Measurements from ENCODE around the gene TDRD10. TPM values are rescaled to one million over a fixed set of nuclear protein-coding genes. Genes with fewer than 3 reads are reported as not detected.

Gene TDRD10
- total RNA-seq, 1 experiment from 2014 or later, result 0.31 TPM

DNA sequence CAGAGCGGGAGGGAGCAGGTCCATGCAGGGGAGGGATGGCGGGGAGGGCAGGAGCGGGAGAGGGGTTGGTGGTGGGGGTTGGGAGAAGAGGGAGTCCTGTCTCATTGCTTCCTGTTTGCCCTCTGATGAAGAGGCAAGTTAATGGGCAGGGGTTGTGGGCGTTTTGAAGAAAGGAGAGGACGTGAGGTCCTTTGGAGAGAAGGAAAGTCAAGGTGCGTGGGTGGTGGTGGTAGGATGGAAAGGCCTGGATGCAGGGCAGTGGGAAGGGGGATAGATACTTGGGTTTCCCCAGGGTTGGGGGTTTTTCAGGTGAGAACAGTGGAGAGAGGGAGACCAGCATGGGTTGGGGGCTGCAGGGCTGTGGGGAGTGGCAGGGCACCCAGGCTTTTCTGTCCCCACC lies 39.2 kb downstream of the TDRD10 start:
- Mint-ChIP-seq H3K4me1 (peaks cover 16 to 21% of the 10 kb centered on the region in 2 experiments), H3K4me3 (no peak overlapping the region), H3K27me3 (ENCODE audit: low read depth) (peaks cover 2% of the 10 kb centered on the region), H3K9me3 (no peaks in the 10 kb centered on the region), H3K36me3 (ENCODE audit: insufficient read depth in 1 of 3, low read depth in 3 of 3) (no peaks in the 10 kb centered on the region), H3K27ac (no peak overlapping the region)
- no peak overlapping the region for H3T11ph ChIP-seq (ENCODE audit: low read length)
- H3K27ac ChIP-seq (ENCODE audit: insufficient read length, low read depth, low read length), result no peak overlapping the region
- H4K8ac ChIP-seq (replicated peaks; ENCODE audit: insufficient read length, low read depth, low read length), result no peak overlapping the region
- H3K9me3 ChIP-seq (ENCODE audit: control insufficient read depth, low read depth, low read length), result no peaks in the 10 kb centered on the region
- H3K79me1 ChIP-seq (ENCODE audit: insufficient read depth, low read depth, low read length, poor library complexity, severe bottlenecking), result no peaks in the 10 kb centered on the region
- no peak overlapping the region for H3K56ac ChIP-seq (ENCODE audit: insufficient read length, low read depth, low read length)
- H2BK120ac ChIP-seq (ENCODE audit: low read depth, low read length, poor library complexity, severe bottlenecking), result no peak overlapping the region
- no peak overlapping the region for H3K4me2 ChIP-seq (ENCODE audit: insufficient read depth, insufficient read length, low read length)
- no peaks in the 10 kb centered on the region for H3K79me2 ChIP-seq (ENCODE audit: insufficient read depth, low read length)
- H3K4ac ChIP-seq (ENCODE audit: low read depth, low read length), result no peak overlapping the region
- no peaks in the 10 kb centered on the region for H4K20me1 ChIP-seq (ENCODE audit: control insufficient read depth, insufficient read depth, insufficient read length)
- no peak overlapping the region for H2AFZ ChIP-seq (ENCODE audit: low read length)
- no peak overlapping the region for H2BK12ac ChIP-seq (ENCODE audit: insufficient read length, low read depth, low read length)
- no peak for TF ChIP-seq CTCF (conservative IDR thresholded peaks at IDR 0.05)
- no CpG with 5 or more reads among the region's 6 CpGs for WGBS (ENCODE audit: extremely low coverage, insufficient read length, low lambda C conversion rate)
- H3K23me2 ChIP-seq (ENCODE audit: insufficient read length, low read depth, low read length, poor library complexity, severe bottlenecking), result no peaks in the 10 kb centered on the region
- no peak overlapping the region for H3K14ac ChIP-seq (ENCODE audit: insufficient read depth, low read length)
- no peak overlapping the region for H4K91ac ChIP-seq (ENCODE audit: insufficient read length, low read depth, low read length)
- no peaks in the 10 kb centered on the region for H3K27me3 ChIP-seq (ENCODE audit: insufficient read depth, low read length)
- no peaks in the 10 kb centered on the region for H3K4me1 ChIP-seq (ENCODE audit: insufficient read depth, low read length)
- H3K9ac ChIP-seq (ENCODE audit: extremely low read depth, insufficient read length, low read length), result no peak overlapping the region
- H3K23ac ChIP-seq (ENCODE audit: insufficient read length, low read depth, low read length), result no peak overlapping the region
- H2BK20ac ChIP-seq (ENCODE audit: low read depth, low read length, poor library complexity, severe bottlenecking), result no peak overlapping the region
- H2BK5ac ChIP-seq (ENCODE audit: insufficient read length, low read length), result no peak overlapping the region
- no peak overlapping the region for H3K18ac ChIP-seq (ENCODE audit: insufficient read length, low read depth, low read length)
- no peak overlapping the region for H4K5ac ChIP-seq (ENCODE audit: insufficient read length, low read depth, low read length)
- no peak overlapping the region for H2BK15ac ChIP-seq (ENCODE audit: low read depth, low read length)
- H2AK5ac ChIP-seq (ENCODE audit: insufficient read length, low read length), result no peak overlapping the region
- no peak for DNase-seq
